ENCODE data around the gene DBX1. TPM values are rescaled to one million over a fixed set of nuclear protein-coding genes. Genes with fewer than 3 reads are reported as not detected.
"Not testable (repeated sequence)": the region's sequence is repeated elsewhere in the genome, so short reads cannot be mapped to it uniquely, and the experiment has no call there.

DBX1 gene
- total RNA-seq, result not detected

- DNase-seq, result no peak
- H3K4me3 Mint-ChIP-seq, result no peak within 1 kb of the TSS
- no peak for ATAC-seq
- ChIA-PET POLR2A (no interaction called here), CTCF (interaction anchor here (0.8 to 5.3 kb wide), 3 partner anchors 29 to 448 kb away, joined by 3 to 19 read pairs (median 3); no protein-coding TSS in a partner anchor)
- H3K27ac Mint-ChIP-seq, result no peak within 1 kb of the TSS
- intact Hi-C loops (cut with DNase I, micrococcal nuclease), result loop anchor here (2.0 to 5.0 kb wide), 4 partner anchors 47 to 512 kb away; partner anchors contain the start of gene SLC6A5 (in 1 of the 2)
- H3K4me1 Mint-ChIP-seq, result peaks cover 32% of the 10 kb centered on the region
- H3K27me3 Mint-ChIP-seq, result peaks cover 77% of the 10 kb centered on the region
- H3K36me3 Mint-ChIP-seq (ENCODE audit: low read depth), result no peaks in the 10 kb centered on the region
- peaks cover 4% of the 10 kb centered on the region for H3K9me3 Mint-ChIP-seq (ENCODE audit: low read depth)
Observed at GRCh38 chr11:20160425-20161229, at the start of gene DBX1. Gene DBX1, minus strand, starts transcription at chr11:20160475. Its CDS starts 151 bp downstream, at chr11:20160324.

GRCh38 chr11:20208622-20209111, 48.4 kb upstream of the DBX1 start:
- intact Hi-C loops (cut with DNase I, micrococcal nuclease), result loop anchor here in 1 of 2 experiments (5.0 kb wide), 1 partner anchor 46 kb away; the partner anchor contains the start of gene DBX1
- DNase-seq (no peak), ATAC-seq (no peak)
- Mint-ChIP-seq H3K27ac (no peak overlapping the region), H3K27me3 (peaks cover 40% of the 10 kb centered on the region), H3K9me3 (ENCODE audit: low read depth) (peaks cover 1% of the 10 kb centered on the region), H3K4me3 (no peak overlapping the region), H3K36me3 (ENCODE audit: low read depth) (no peaks in the 10 kb centered on the region), H3K4me1 (peaks cover 3% of the 10 kb centered on the region)
- ChIA-PET CTCF (interaction anchor here (0.7 to 1.1 kb wide), 2 partner anchors 15 to 79 kb away, joined by 3 read pairs; no protein-coding TSS in a partner anchor), POLR2A (no interaction called here)

GRCh38 chr11:20207781-20208621, 47.7 kb upstream of the DBX1 start:
- intact Hi-C loops (cut with DNase I, micrococcal nuclease), result loop anchor here in 1 of 2 experiments (5.0 kb wide), 1 partner anchor 46 kb away; the partner anchor contains the start of gene DBX1
- Mint-ChIP-seq H3K36me3 (ENCODE audit: low read depth) (no peaks in the 10 kb centered on the region), H3K27ac (no peak overlapping the region), H3K9me3 (ENCODE audit: low read depth) (peaks cover 1% of the 10 kb centered on the region), H3K4me3 (no peak overlapping the region), H3K27me3 (peaks cover 41% of the 10 kb centered on the region), H3K4me1 (peaks cover 3% of the 10 kb centered on the region)
- CTCF ChIA-PET, result interaction anchor here (0.7 to 1.1 kb wide), 2 partner anchors 15 to 80 kb away, joined by 3 read pairs; no protein-coding TSS in a partner anchor
- DNase-seq (no peak), ATAC-seq (no peak)
- POLR2A ChIA-PET, result no interaction called here

GRCh38 chr11:20205807-20206206, 45.5 kb upstream of the DBX1 start:
- intact Hi-C loops (cut with DNase I, micrococcal nuclease), result loop anchor here in 1 of 2 experiments (5.0 kb wide), 1 partner anchor 44 kb away; the partner anchor contains the start of gene DBX1
- Mint-ChIP-seq H3K27ac (no peak overlapping the region), H3K9me3 (ENCODE audit: low read depth) (peaks cover 1% of the 10 kb centered on the region), H3K36me3 (ENCODE audit: low read depth) (no peaks in the 10 kb centered on the region), H3K27me3 (peaks cover 47% of the 10 kb centered on the region), H3K4me3 (no peak overlapping the region), H3K4me1 (peaks cover 3% of the 10 kb centered on the region)
- DNase-seq (no peak), ATAC-seq (no peak)
- POLR2A ChIA-PET, result no interaction called here
- CTCF ChIA-PET, result no interaction called here

- intact Hi-C loops (cut with DNase I, micrococcal nuclease), result loop anchor here in 1 of 2 experiments (5.0 kb wide), 1 partner anchor 42 kb away; the partner anchor contains the start of gene DBX1
- ChIA-PET CTCF (no interaction called here), POLR2A (no interaction called here)
- Mint-ChIP-seq H3K27ac (no peak overlapping the region), H3K27me3 (peaks cover 46% of the 10 kb centered on the region), H3K36me3 (ENCODE audit: low read depth) (no peaks in the 10 kb centered on the region), H3K4me1 (peaks cover 6% of the 10 kb centered on the region), H3K9me3 (ENCODE audit: low read depth) (peaks cover 1% of the 10 kb centered on the region), H3K4me3 (no peak overlapping the region)
- DNase-seq (no peak), ATAC-seq (no peak)
Observed at GRCh38 chr11:20204681-20205080, 44.4 kb upstream of the DBX1 start.

- peaks cover 37% of the 10 kb centered on the region for H3K27me3 Mint-ChIP-seq
- intact Hi-C loops (cut with DNase I, micrococcal nuclease), result no loop called here
- ATAC-seq (no peak), DNase-seq (no peak)
- peaks cover 1% of the 10 kb centered on the region for H3K9me3 Mint-ChIP-seq (ENCODE audit: low read depth)
- CTCF ChIA-PET, result interaction anchor here (0.7 to 1.1 kb wide), 3 partner anchors 12 to 1745 kb away, joined by 3 read pairs; no protein-coding TSS in a partner anchor
- no peaks in the 10 kb centered on the region for H3K36me3 Mint-ChIP-seq (ENCODE audit: low read depth)
- H3K27ac Mint-ChIP-seq, result no peak overlapping the region
- POLR2A ChIA-PET, result no interaction called here
- peaks cover 6% of the 10 kb centered on the region for H3K4me1 Mint-ChIP-seq
- H3K4me3 Mint-ChIP-seq, result no peak overlapping the region
Observed at GRCh38 chr11:20203831-20204230, 43.6 kb upstream of the DBX1 start.

GRCh38 chr11:20201231-20201630, 41.0 kb upstream of the DBX1 start:
- H3K27me3 Mint-ChIP-seq, result peaks cover 28% of the 10 kb centered on the region
- peaks cover 7% of the 10 kb centered on the region for H3K4me1 Mint-ChIP-seq
- ATAC-seq, result no peak
- no peak overlapping the region for H3K4me3 Mint-ChIP-seq
- DNase-seq, result no peak
- intact Hi-C loops (cut with DNase I, micrococcal nuclease), result no loop called here
- H3K9me3 Mint-ChIP-seq (ENCODE audit: low read depth), result no peaks in the 10 kb centered on the region
- POLR2A ChIA-PET, result no interaction called here
- CTCF ChIA-PET, result interaction anchor here (0.7 kb wide), 1 partner anchor 1988 kb away, joined by 3 read pairs; no protein-coding TSS in a partner anchor
- no peaks in the 10 kb centered on the region for H3K36me3 Mint-ChIP-seq (ENCODE audit: low read depth)
- no peak overlapping the region for H3K27ac Mint-ChIP-seq

GRCh38 chr11:20200331-20200955, 40.2 kb upstream of the DBX1 start:
- CTCF ChIA-PET; intact Hi-C loops (cut with DNase I, micrococcal nuclease): not testable (repeated sequence)
- peaks cover 28% of the 10 kb centered on the region for H3K27me3 Mint-ChIP-seq

GRCh38 chr11:20197881-20198280, 37.6 kb upstream of the DBX1 start:
- DNase-seq (no peak), ATAC-seq (peak; percentile 26)
- no peak overlapping the region for H3K27ac Mint-ChIP-seq
- CTCF ChIA-PET, result no interaction called here
- POLR2A ChIA-PET, result no interaction called here
- H3K36me3 Mint-ChIP-seq (ENCODE audit: low read depth), result no peaks in the 10 kb centered on the region
- no peaks in the 10 kb centered on the region for H3K9me3 Mint-ChIP-seq (ENCODE audit: low read depth)
- no peak overlapping the region for H3K4me3 Mint-ChIP-seq
- intact Hi-C loops (cut with DNase I, micrococcal nuclease), result no loop called here
- peaks cover 7% of the 10 kb centered on the region for H3K4me1 Mint-ChIP-seq
- peaks cover 27% of the 10 kb centered on the region for H3K27me3 Mint-ChIP-seq

More at GRCh38 chr11:20200331-20200955, 40.2 kb upstream of the DBX1 start:
- DNase-seq; ATAC-seq; POLR2A ChIA-PET; H3K36me3 Mint-ChIP-seq (ENCODE audit: low read depth); H3K9me3 Mint-ChIP-seq (ENCODE audit: low read depth); H3K4me1 Mint-ChIP-seq; H3K4me3 Mint-ChIP-seq; H3K27ac Mint-ChIP-seq: not testable (repeated sequence)

GRCh38 chr11:20194470-20194869, 34.2 kb upstream of the DBX1 start:
- intact Hi-C loops (cut with DNase I, micrococcal nuclease), result no loop called here
- H3K4me3 Mint-ChIP-seq, result no peak overlapping the region
- H3K27me3 Mint-ChIP-seq, result peaks cover 15% of the 10 kb centered on the region
- peaks cover 3% of the 10 kb centered on the region for H3K4me1 Mint-ChIP-seq
- no peaks in the 10 kb centered on the region for H3K36me3 Mint-ChIP-seq (ENCODE audit: low read depth)
- ChIA-PET CTCF (no interaction called here), POLR2A (no interaction called here)
- H3K9me3 Mint-ChIP-seq (ENCODE audit: low read depth), result no peaks in the 10 kb centered on the region
- H3K27ac Mint-ChIP-seq, result no peak overlapping the region
- DNase-seq, result no peak
- ATAC-seq, result no peak

- no peaks in the 10 kb centered on the region for H3K36me3 Mint-ChIP-seq (ENCODE audit: low read depth)
- peaks cover 3% of the 10 kb centered on the region for H3K4me1 Mint-ChIP-seq
- ChIA-PET POLR2A (no interaction called here), CTCF (interaction anchor here (1.3 kb wide), 1 partner anchor 15 kb away, joined by 3 read pairs; no protein-coding TSS in a partner anchor)
- no peak for DNase-seq
- intact Hi-C loops (cut with DNase I, micrococcal nuclease), result no loop called here
- peaks cover 15% of the 10 kb centered on the region for H3K27me3 Mint-ChIP-seq
- no peaks in the 10 kb centered on the region for H3K9me3 Mint-ChIP-seq (ENCODE audit: low read depth)
- ATAC-seq, result no peak
- H3K27ac Mint-ChIP-seq, result no peak overlapping the region
- no peak overlapping the region for H3K4me3 Mint-ChIP-seq
Observed at GRCh38 chr11:20193307-20193706, 33.0 kb upstream of the DBX1 start.

All from activated CD4-positive, alpha-beta T cell treated with anti-CD3 and anti-CD28 coated beads for 36 hours (primary cell).